Vagina (tissue), 2 donors: Measurements from ENCODE around the gene NFAT5.
"Not testable (repeated sequence)": the region's sequence is repeated elsewhere in the genome, so short reads cannot be mapped to it uniquely, and the experiment has no call there.

Source experiments
- POLR2A ChIP-seq, 2 donors: fragments of 450-650 bp; IDR thresholded peaks; one replicate each; pipeline ENCODE4 v1.6.1; 2017; ENCODE audit warnings: antibody characterized with exemption in 2 of 2, mild to moderate bottlenecking in 2 of 2, moderate library complexity in 2 of 2
- TF ChIP-seq, protein P1 (sequence below), 3 experiments: fragments of 450-650 bp in 2 of 3; fragments of 200-600 bp in 1 of 3; sonication (generic) in 1 of 3; IDR thresholded peaks; one replicate each; pipeline ENCODE4 v1.5.1; 2017 to 2019; ENCODE audit warnings: antibody characterized with exemption in 3 of 3, mild to moderate bottlenecking in 2 of 3, moderate library complexity in 2 of 3

DNA sequence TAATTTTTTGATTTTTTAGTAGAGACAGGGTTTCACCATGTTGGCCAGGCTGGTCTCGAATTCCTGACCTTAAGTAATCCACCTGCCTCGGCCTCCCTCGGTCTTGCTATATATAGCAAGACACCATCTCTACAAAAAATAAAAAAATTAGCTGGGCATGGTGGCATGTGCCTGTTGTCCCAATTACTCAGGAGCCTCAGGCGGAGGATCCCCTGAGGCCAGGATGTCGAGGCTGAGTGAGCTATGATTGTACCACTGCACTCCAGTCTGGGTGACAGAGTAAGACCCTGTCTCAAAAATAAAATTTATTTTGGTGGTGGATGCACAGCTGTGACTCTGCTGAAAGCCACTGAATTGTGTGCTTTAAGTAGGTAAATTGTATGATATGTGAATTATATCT, 18.7 kb downstream of the NFAT5 start:
- TF ChIP-seq, protein P1, sequence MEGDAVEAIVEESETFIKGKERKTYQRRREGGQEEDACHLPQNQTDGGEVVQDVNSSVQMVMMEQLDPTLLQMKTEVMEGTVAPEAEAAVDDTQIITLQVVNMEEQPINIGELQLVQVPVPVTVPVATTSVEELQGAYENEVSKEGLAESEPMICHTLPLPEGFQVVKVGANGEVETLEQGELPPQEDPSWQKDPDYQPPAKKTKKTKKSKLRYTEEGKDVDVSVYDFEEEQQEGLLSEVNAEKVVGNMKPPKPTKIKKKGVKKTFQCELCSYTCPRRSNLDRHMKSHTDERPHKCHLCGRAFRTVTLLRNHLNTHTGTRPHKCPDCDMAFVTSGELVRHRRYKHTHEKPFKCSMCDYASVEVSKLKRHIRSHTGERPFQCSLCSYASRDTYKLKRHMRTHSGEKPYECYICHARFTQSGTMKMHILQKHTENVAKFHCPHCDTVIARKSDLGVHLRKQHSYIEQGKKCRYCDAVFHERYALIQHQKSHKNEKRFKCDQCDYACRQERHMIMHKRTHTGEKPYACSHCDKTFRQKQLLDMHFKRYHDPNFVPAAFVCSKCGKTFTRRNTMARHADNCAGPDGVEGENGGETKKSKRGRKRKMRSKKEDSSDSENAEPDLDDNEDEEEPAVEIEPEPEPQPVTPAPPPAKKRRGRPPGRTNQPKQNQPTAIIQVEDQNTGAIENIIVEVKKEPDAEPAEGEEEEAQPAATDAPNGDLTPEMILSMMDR (IDR thresholded peaks at IDR 0.05), result not testable (repeated sequence)
- not testable (repeated sequence) for TF ChIP-seq POLR2A (IDR thresholded peaks at IDR 0.05)
